ENCODE results near the gene PTPRN2. TPM values are rescaled to one million over a fixed set of nuclear protein-coding genes. Genes with fewer than 3 reads are reported as not detected.

PTPRN2 gene
- total RNA-seq, 1 experiment from 2014 or later = 1.7 TPM

DNA sequence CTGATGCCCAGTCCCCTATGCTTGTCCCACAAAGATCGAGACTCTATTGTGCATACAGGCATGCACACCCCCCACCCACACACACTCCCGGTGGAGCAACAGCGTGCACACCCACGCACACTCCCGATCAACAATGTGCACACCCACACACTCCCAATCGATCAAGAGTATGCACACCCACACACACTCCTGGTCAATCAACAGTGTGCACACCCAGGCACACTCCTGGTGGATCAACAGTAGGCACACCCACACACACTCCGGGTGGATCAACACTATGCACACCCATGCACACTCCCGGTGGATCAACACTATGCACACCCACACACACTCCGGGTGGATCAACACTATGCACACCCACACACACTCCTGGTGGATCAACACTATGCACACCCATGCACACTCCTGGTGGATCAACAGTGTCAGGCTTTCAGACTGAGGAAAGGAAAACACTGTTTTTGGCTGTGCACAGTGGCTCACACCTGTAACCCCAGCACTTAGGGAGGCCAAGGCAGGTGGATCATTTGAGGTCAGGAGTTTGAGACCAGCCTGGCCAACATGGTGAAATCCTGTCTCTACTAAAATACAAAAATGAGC lies 118.8 kb downstream of the PTPRN2 start:
- H3K9me3 ChIP-seq (ENCODE audit: low read length) = no peaks in the 10 kb centered on the region

GRCh38 chr7:158468181-158468580 lies 119.4 kb downstream of the PTPRN2 start:
- no peak overlapping the region for H3K4me2 ChIP-seq (ENCODE audit: low read depth, low read length, poor library complexity, severe bottlenecking)
- H4K20me1 ChIP-seq (ENCODE audit: insufficient read depth, low read depth, low read length) = no peaks in the 10 kb centered on the region
- no peak overlapping the region for H2AFZ ChIP-seq (ENCODE audit: low read length)
- H3K9me2 ChIP-seq (replicated peaks; ENCODE audit: insufficient read depth, low read length) = no peaks in the 10 kb centered on the region
- no peak for DNase-seq
- H3K36me3 ChIP-seq (ENCODE audit: insufficient read depth, low read length) = no peaks in the 10 kb centered on the region
- H3K79me2 ChIP-seq (ENCODE audit: low read length) = no peaks in the 10 kb centered on the region
- H3K9ac ChIP-seq (ENCODE audit: low read length) = no peak overlapping the region
- no peak overlapping the region for H3K27ac ChIP-seq (ENCODE audit: low read length)
- no peaks in the 10 kb centered on the region for H3K4me1 ChIP-seq (ENCODE audit: low read length)
- no peaks in the 10 kb centered on the region for H3K9me3 ChIP-seq (ENCODE audit: low read length)
- H3K27me3 ChIP-seq (ENCODE audit: low read length) = no peaks in the 10 kb centered on the region; the same call in 1 of the 2 replicates
- no peak overlapping the region for H3K4me3 ChIP-seq (ENCODE audit: low read length)

More for the DNA sequence above, 118.8 kb downstream of the PTPRN2 start:
- Histone ChIP-seq H3K79me2 (ENCODE audit: low read length) (no peaks in the 10 kb centered on the region), H3K9me2 (replicated peaks; ENCODE audit: insufficient read depth, low read length) (no peaks in the 10 kb centered on the region), H3K4me3 (ENCODE audit: low read length) (no peak overlapping the region), H4K20me1 (ENCODE audit: insufficient read depth, low read depth, low read length) (no peaks in the 10 kb centered on the region), H3K4me2 (ENCODE audit: low read depth, low read length, poor library complexity, severe bottlenecking) (no peak overlapping the region), H3K9ac (ENCODE audit: low read length) (no peak overlapping the region), H3K27me3 (ENCODE audit: low read length) (no peaks in the 10 kb centered on the region), H2AFZ (ENCODE audit: low read length) (no peak overlapping the region), H3K36me3 (ENCODE audit: insufficient read depth, low read length) (no peaks in the 10 kb centered on the region), H3K27ac (ENCODE audit: low read length) (no peak overlapping the region), H3K4me1 (ENCODE audit: low read length) (no peaks in the 10 kb centered on the region)
- DNase-seq = no peak

GRCh38 chr7:158467562-158467961 lies 120.1 kb downstream of the PTPRN2 start:
- Histone ChIP-seq H3K27me3 (ENCODE audit: low read length) (no peaks in the 10 kb centered on the region; the same call in 1 of the 2 replicates), H4K20me1 (ENCODE audit: insufficient read depth, low read depth, low read length) (no peaks in the 10 kb centered on the region), H3K79me2 (ENCODE audit: low read length) (no peaks in the 10 kb centered on the region), H3K4me2 (ENCODE audit: low read depth, low read length, poor library complexity, severe bottlenecking) (no peak overlapping the region), H3K4me1 (ENCODE audit: low read length) (no peaks in the 10 kb centered on the region), H3K9ac (ENCODE audit: low read length) (no peak overlapping the region), H3K36me3 (ENCODE audit: insufficient read depth, low read length) (no peaks in the 10 kb centered on the region), H3K27ac (ENCODE audit: low read length) (no peak overlapping the region), H2AFZ (ENCODE audit: low read length) (no peak overlapping the region), H3K9me2 (replicated peaks; ENCODE audit: insufficient read depth, low read length) (no peaks in the 10 kb centered on the region), H3K4me3 (ENCODE audit: low read length) (no peak overlapping the region), H3K9me3 (ENCODE audit: low read length) (no peaks in the 10 kb centered on the region)
- no peak for DNase-seq

- H3K4me3 ChIP-seq (ENCODE audit: low read length) = no peak overlapping the region
- no peak overlapping the region for H2AFZ ChIP-seq (ENCODE audit: low read length)
- no peak overlapping the region for H3K27ac ChIP-seq (ENCODE audit: low read length)
- H3K9me3 ChIP-seq (ENCODE audit: low read length) = no peaks in the 10 kb centered on the region
- no peaks in the 10 kb centered on the region for H4K20me1 ChIP-seq (ENCODE audit: insufficient read depth, low read depth, low read length)
- no peaks in the 10 kb centered on the region for H3K4me1 ChIP-seq (ENCODE audit: low read length)
- no peak overlapping the region for H3K9ac ChIP-seq (ENCODE audit: low read length)
- DNase-seq = no peak
- H3K36me3 ChIP-seq (ENCODE audit: insufficient read depth, low read length) = no peaks in the 10 kb centered on the region
- H3K27me3 ChIP-seq (ENCODE audit: low read length) = no peaks in the 10 kb centered on the region; the same call in 1 of the 2 replicates
- H3K9me2 ChIP-seq (replicated peaks; ENCODE audit: insufficient read depth, low read length) = no peaks in the 10 kb centered on the region
- no peaks in the 10 kb centered on the region for H3K79me2 ChIP-seq (ENCODE audit: low read length)
- H3K4me2 ChIP-seq (ENCODE audit: low read depth, low read length, poor library complexity, severe bottlenecking) = no peak overlapping the region
These were observed 124.3 kb downstream of the PTPRN2 start for GRCh38 chr7:158463317-158463716.

DNA sequence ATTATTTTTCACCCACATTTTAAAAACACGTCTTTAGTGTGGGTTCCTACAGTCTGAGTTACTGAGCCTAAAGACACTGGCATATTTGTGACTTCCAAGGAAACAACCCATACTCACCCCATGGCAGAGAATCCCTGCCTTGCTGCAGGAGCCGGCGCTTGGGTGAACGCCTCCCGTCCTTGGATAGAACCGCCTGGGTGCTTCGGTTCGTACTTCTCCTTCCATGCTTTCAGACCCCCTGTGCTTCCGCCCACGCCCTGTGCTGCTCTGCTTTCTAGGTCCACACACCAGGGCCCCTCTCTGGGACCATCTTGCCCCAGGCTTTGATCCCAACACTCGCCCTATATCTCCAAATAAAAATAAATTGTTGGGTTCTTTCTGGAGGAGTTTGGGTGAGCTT lies 125.8 kb downstream of the PTPRN2 start:
- no peaks in the 10 kb centered on the region for H4K20me1 ChIP-seq (ENCODE audit: insufficient read depth, low read depth, low read length)
- no peaks in the 10 kb centered on the region for H3K79me2 ChIP-seq (ENCODE audit: low read length)

GRCh38 chr7:158460665-158461064 lies 127.0 kb downstream of the PTPRN2 start:
- DNase-seq = no peak
- Histone ChIP-seq H4K20me1 (ENCODE audit: insufficient read depth, low read depth, low read length) (no peaks in the 10 kb centered on the region), H3K27ac (ENCODE audit: low read length) (no peak overlapping the region), H3K4me1 (ENCODE audit: low read length) (no peaks in the 10 kb centered on the region), H3K4me2 (ENCODE audit: low read depth, low read length, poor library complexity, severe bottlenecking) (no peak overlapping the region), H3K79me2 (ENCODE audit: low read length) (no peaks in the 10 kb centered on the region), H3K9me3 (ENCODE audit: low read length) (0 out of 2 replicates have a peak, but pooled peaks cover 3% of the 10 kb centered on the region), H3K9me2 (replicated peaks; ENCODE audit: insufficient read depth, low read length) (no peaks in the 10 kb centered on the region), H3K4me3 (ENCODE audit: low read length) (no peak overlapping the region), H3K27me3 (ENCODE audit: low read length) (no peaks in the 10 kb centered on the region; the same call in 1 of the 2 replicates), H2AFZ (ENCODE audit: low read length) (no peak overlapping the region), H3K9ac (ENCODE audit: low read length) (no peak overlapping the region), H3K36me3 (ENCODE audit: insufficient read depth, low read length) (no peaks in the 10 kb centered on the region)

More for the DNA sequence above, 125.8 kb downstream of the PTPRN2 start:
- Histone ChIP-seq H3K27me3 (ENCODE audit: low read length) (no peaks in the 10 kb centered on the region; the same call in 1 of the 2 replicates), H2AFZ (ENCODE audit: low read length) (no peak overlapping the region), H3K36me3 (ENCODE audit: insufficient read depth, low read length) (no peaks in the 10 kb centered on the region), H3K9ac (ENCODE audit: low read length) (no peak overlapping the region), H3K4me3 (ENCODE audit: low read length) (no peak overlapping the region), H3K4me1 (ENCODE audit: low read length) (no peaks in the 10 kb centered on the region), H3K9me2 (replicated peaks; ENCODE audit: insufficient read depth, low read length) (no peaks in the 10 kb centered on the region), H3K27ac (ENCODE audit: low read length) (no peak overlapping the region), H3K4me2 (ENCODE audit: low read depth, low read length, poor library complexity, severe bottlenecking) (no peak overlapping the region), H3K9me3 (ENCODE audit: low read length) (no peaks in the 10 kb centered on the region)
- DNase-seq = no peak

DNA sequence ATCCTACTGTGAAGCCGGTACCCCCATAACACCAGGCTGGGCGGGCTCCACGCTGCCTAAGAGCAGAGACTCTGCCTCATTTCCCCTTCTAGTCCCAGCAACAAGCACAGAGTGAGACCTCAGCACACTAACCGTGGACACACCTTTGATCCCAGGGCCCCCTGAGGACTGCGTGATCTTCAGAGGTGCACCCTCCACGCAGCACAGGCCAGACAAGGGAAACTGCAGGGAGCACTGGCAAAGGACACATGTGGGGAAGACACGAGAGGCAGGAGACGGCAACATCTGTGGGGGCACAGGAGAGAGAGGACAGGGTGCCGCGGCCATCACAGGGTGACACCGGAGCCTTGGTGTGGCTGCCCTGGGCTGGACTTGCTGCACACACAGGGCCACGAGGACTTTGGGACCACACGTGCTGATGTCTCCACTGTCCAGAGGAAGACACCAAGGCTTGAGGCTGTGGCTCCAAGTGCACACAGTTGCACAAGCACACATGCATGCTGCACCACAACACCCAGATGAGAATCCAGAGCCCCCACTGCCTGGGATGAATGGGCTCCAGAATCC lies 128.8 kb downstream of the PTPRN2 start:
- Histone ChIP-seq H3K79me2 (ENCODE audit: low read length) (no peaks in the 10 kb centered on the region), H4K20me1 (ENCODE audit: insufficient read depth, low read depth, low read length) (no peaks in the 10 kb centered on the region), H2AFZ (ENCODE audit: low read length) (no peak overlapping the region), H3K4me2 (ENCODE audit: low read depth, low read length, poor library complexity, severe bottlenecking) (no peak overlapping the region), H3K27ac (ENCODE audit: low read length) (no peak overlapping the region), H3K9me2 (replicated peaks; ENCODE audit: insufficient read depth, low read length) (no peaks in the 10 kb centered on the region), H3K4me3 (ENCODE audit: low read length) (no peak overlapping the region), H3K27me3 (ENCODE audit: low read length) (no peaks in the 10 kb centered on the region; the same call in 1 of the 2 replicates), H3K36me3 (ENCODE audit: insufficient read depth, low read length) (no peaks in the 10 kb centered on the region), H3K9me3 (ENCODE audit: low read length) (0 out of 2 replicates have a peak, but pooled peaks cover 3% of the 10 kb centered on the region), H3K4me1 (ENCODE audit: low read length) (no peaks in the 10 kb centered on the region), H3K9ac (ENCODE audit: low read length) (no peak overlapping the region)
- DNase-seq = no peak

DNA sequence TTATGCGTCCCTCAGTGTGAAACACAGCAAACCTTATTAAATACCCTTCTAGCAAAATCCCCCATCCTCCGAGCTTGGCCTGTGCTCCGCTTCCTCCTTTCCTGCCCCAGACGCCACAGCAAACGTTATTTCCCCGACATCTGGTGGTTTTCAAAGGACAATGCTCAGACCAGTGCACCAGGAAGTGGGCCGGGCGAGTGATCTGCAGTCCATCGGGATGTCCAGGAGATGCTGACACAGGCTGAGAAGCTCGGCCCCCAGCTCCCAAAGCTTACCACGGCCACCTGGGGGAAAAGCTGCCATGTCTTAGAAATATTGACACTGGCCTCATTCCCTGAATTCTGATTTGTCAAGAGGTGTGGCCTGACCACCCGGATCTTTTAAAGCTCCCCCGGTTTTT lies 129.5 kb downstream of the PTPRN2 start:
- Histone ChIP-seq H3K79me2 (ENCODE audit: low read length) (no peaks in the 10 kb centered on the region), H4K20me1 (ENCODE audit: insufficient read depth, low read depth, low read length) (no peaks in the 10 kb centered on the region), H3K9me2 (replicated peaks; ENCODE audit: insufficient read depth, low read length) (no peaks in the 10 kb centered on the region), H3K9me3 (ENCODE audit: low read length) (0 out of 2 replicates have a peak, but pooled peaks cover 3% of the 10 kb centered on the region), H3K27me3 (ENCODE audit: low read length) (no peaks in the 10 kb centered on the region), H3K4me3 (ENCODE audit: low read length) (no peak overlapping the region), H3K27ac (ENCODE audit: low read length) (no peak overlapping the region), H3K4me1 (ENCODE audit: low read length) (no peaks in the 10 kb centered on the region), H2AFZ (ENCODE audit: low read length) (no peak overlapping the region), H3K9ac (ENCODE audit: low read length) (no peak overlapping the region), H3K4me2 (ENCODE audit: low read depth, low read length, poor library complexity, severe bottlenecking) (no peak overlapping the region), H3K36me3 (ENCODE audit: insufficient read depth, low read length) (no peaks in the 10 kb centered on the region)
- no peak for DNase-seq
